ENCODE measurements around the gene DCLK2. TPM values are rescaled to one million over a fixed set of nuclear protein-coding genes. Genes with fewer than 3 reads are reported as not detected.
"Not testable (repeated sequence)": the region's sequence is repeated elsewhere in the genome, so short reads cannot be mapped to it uniquely, and the experiment has no call there.

DCLK2 gene
- total RNA-seq, 1 donor from 2014 or later, result 0.21 TPM

GRCh38 chr4:150145946-150146340 lies 67.7 kb downstream of the DCLK2 start:
- intact Hi-C loops (cut with micrococcal nuclease), result no loop called here
- no peaks in the 10 kb centered on the region for H3K36me3 Mint-ChIP-seq (ENCODE audit: low read depth)
- no peak overlapping the region for H3K4me3 Mint-ChIP-seq (ENCODE audit: low read depth)
- DNase-seq (ENCODE audit: low spot score), result no peak
- H3K9me3 Mint-ChIP-seq, result peaks cover 9% of the 10 kb centered on the region
- H3K27me3 Mint-ChIP-seq (ENCODE audit: low read depth), result peaks cover 2% of the 10 kb centered on the region
- H3K27ac Mint-ChIP-seq, result no peak overlapping the region
- H3K4me1 Mint-ChIP-seq (ENCODE audit: low read depth), result peaks cover 2% of the 10 kb centered on the region

- no peak overlapping the region for H3K27ac Mint-ChIP-seq
- intact Hi-C loops (cut with micrococcal nuclease), result no loop called here
- no peaks in the 10 kb centered on the region for H3K4me1 Mint-ChIP-seq (ENCODE audit: low read depth)
- no peaks in the 10 kb centered on the region for H3K9me3 Mint-ChIP-seq
- peaks cover 2% of the 10 kb centered on the region for H3K27me3 Mint-ChIP-seq (ENCODE audit: low read depth)
- H3K4me3 Mint-ChIP-seq (ENCODE audit: low read depth), result no peak overlapping the region
- no peaks in the 10 kb centered on the region for H3K36me3 Mint-ChIP-seq (ENCODE audit: low read depth)
- no peak for DNase-seq (ENCODE audit: low spot score)
Observed at GRCh38 chr4:150149381-150149780, 71.1 kb downstream of the DCLK2 start.

- intact Hi-C loops (cut with micrococcal nuclease), result no loop called here
- Mint-ChIP-seq H3K4me1 (ENCODE audit: low read depth) (no peaks in the 10 kb centered on the region), H3K9me3 (no peaks in the 10 kb centered on the region), H3K4me3 (ENCODE audit: low read depth) (no peak overlapping the region), H3K27me3 (ENCODE audit: low read depth) (no peaks in the 10 kb centered on the region), H3K36me3 (ENCODE audit: low read depth) (no peaks in the 10 kb centered on the region), H3K27ac (no peak overlapping the region)
- no peak for DNase-seq (ENCODE audit: low spot score)
Observed at GRCh38 chr4:150150629-150151062, 72.4 kb downstream of the DCLK2 start.

GRCh38 chr4:150152766-150153165 lies 74.5 kb downstream of the DCLK2 start:
- Mint-ChIP-seq H3K27ac (no peak overlapping the region), H3K4me3 (ENCODE audit: low read depth) (no peak overlapping the region), H3K4me1 (ENCODE audit: low read depth) (no peaks in the 10 kb centered on the region), H3K27me3 (ENCODE audit: low read depth) (no peaks in the 10 kb centered on the region), H3K9me3 (no peaks in the 10 kb centered on the region), H3K36me3 (ENCODE audit: low read depth) (no peaks in the 10 kb centered on the region)
- no peak for DNase-seq (ENCODE audit: low spot score)
- intact Hi-C loops (cut with micrococcal nuclease), result no loop called here

- no peaks in the 10 kb centered on the region for H3K4me1 Mint-ChIP-seq (ENCODE audit: low read depth)
- no peak for DNase-seq (ENCODE audit: low spot score)
- H3K4me3 Mint-ChIP-seq (ENCODE audit: low read depth), result no peak overlapping the region
- H3K27ac Mint-ChIP-seq, result no peak overlapping the region
- H3K36me3 Mint-ChIP-seq (ENCODE audit: low read depth), result no peaks in the 10 kb centered on the region
- intact Hi-C loops (cut with micrococcal nuclease), result no loop called here
- H3K27me3 Mint-ChIP-seq (ENCODE audit: low read depth), result no peaks in the 10 kb centered on the region
- no peaks in the 10 kb centered on the region for H3K9me3 Mint-ChIP-seq
Observed at GRCh38 chr4:150155391-150155790, 77.1 kb downstream of the DCLK2 start.

GRCh38 chr4:150156543-150156942 lies 78.3 kb downstream of the DCLK2 start:
- intact Hi-C loops (cut with micrococcal nuclease), result no loop called here
- Mint-ChIP-seq H3K27ac (no peak overlapping the region), H3K27me3 (ENCODE audit: low read depth) (no peaks in the 10 kb centered on the region), H3K4me1 (ENCODE audit: low read depth) (no peaks in the 10 kb centered on the region), H3K4me3 (ENCODE audit: low read depth) (no peak overlapping the region), H3K36me3 (ENCODE audit: low read depth) (no peaks in the 10 kb centered on the region), H3K9me3 (no peaks in the 10 kb centered on the region)
- DNase-seq (ENCODE audit: low spot score), result no peak

- H3K4me3 Mint-ChIP-seq (ENCODE audit: low read depth), result no peak overlapping the region
- no peaks in the 10 kb centered on the region for H3K4me1 Mint-ChIP-seq (ENCODE audit: low read depth)
Observed at GRCh38 chr4:150158041-150158440, 79.8 kb downstream of the DCLK2 start.

GRCh38 chr4:150160473-150160872 lies 82.2 kb downstream of the DCLK2 start:
- Mint-ChIP-seq H3K9me3 (no peaks in the 10 kb centered on the region), H3K27me3 (ENCODE audit: low read depth) (no peaks in the 10 kb centered on the region), H3K4me3 (ENCODE audit: low read depth) (no peak overlapping the region), H3K36me3 (ENCODE audit: low read depth) (no peaks in the 10 kb centered on the region), H3K4me1 (ENCODE audit: low read depth) (no peaks in the 10 kb centered on the region), H3K27ac (no peak overlapping the region)
- DNase-seq (ENCODE audit: low spot score), result no peak
- intact Hi-C loops (cut with micrococcal nuclease), result no loop called here

More at GRCh38 chr4:150158041-150158440, 79.8 kb downstream of the DCLK2 start:
- Mint-ChIP-seq H3K36me3 (ENCODE audit: low read depth) (no peaks in the 10 kb centered on the region), H3K9me3 (no peaks in the 10 kb centered on the region), H3K27ac (no peak overlapping the region), H3K27me3 (ENCODE audit: low read depth) (no peaks in the 10 kb centered on the region)
- intact Hi-C loops (cut with micrococcal nuclease), result no loop called here
- DNase-seq (ENCODE audit: low spot score), result no peak

GRCh38 chr4:150161109-150161508 lies 82.9 kb downstream of the DCLK2 start:
- no peak for DNase-seq (ENCODE audit: low spot score)
- H3K4me1 Mint-ChIP-seq (ENCODE audit: low read depth), result no peaks in the 10 kb centered on the region
- H3K27me3 Mint-ChIP-seq (ENCODE audit: low read depth), result no peaks in the 10 kb centered on the region
- no peaks in the 10 kb centered on the region for H3K36me3 Mint-ChIP-seq (ENCODE audit: low read depth)
- no peak overlapping the region for H3K27ac Mint-ChIP-seq
- no peaks in the 10 kb centered on the region for H3K9me3 Mint-ChIP-seq
- intact Hi-C loops (cut with micrococcal nuclease), result no loop called here
- no peak overlapping the region for H3K4me3 Mint-ChIP-seq (ENCODE audit: low read depth)

GRCh38 chr4:150162020-150162419 lies 83.8 kb downstream of the DCLK2 start:
- H3K36me3 Mint-ChIP-seq (ENCODE audit: low read depth); H3K27me3 Mint-ChIP-seq (ENCODE audit: low read depth); H3K27ac Mint-ChIP-seq; intact Hi-C loops (cut with micrococcal nuclease); H3K9me3 Mint-ChIP-seq; H3K4me3 Mint-ChIP-seq (ENCODE audit: low read depth); DNase-seq (ENCODE audit: low spot score); H3K4me1 Mint-ChIP-seq (ENCODE audit: low read depth): not testable (repeated sequence)

- Mint-ChIP-seq H3K27ac (no peak overlapping the region), H3K9me3 (no peaks in the 10 kb centered on the region), H3K27me3 (ENCODE audit: low read depth) (no peaks in the 10 kb centered on the region), H3K4me3 (ENCODE audit: low read depth) (no peak overlapping the region), H3K4me1 (ENCODE audit: low read depth) (no peaks in the 10 kb centered on the region), H3K36me3 (ENCODE audit: low read depth) (no peaks in the 10 kb centered on the region)
- intact Hi-C loops (cut with micrococcal nuclease), result no loop called here
- no peak for DNase-seq (ENCODE audit: low spot score)
Observed at GRCh38 chr4:150164055-150164454, 85.8 kb downstream of the DCLK2 start.

- H3K27me3 Mint-ChIP-seq (ENCODE audit: low read depth), result no peaks in the 10 kb centered on the region
- H3K27ac Mint-ChIP-seq, result no peak overlapping the region
- intact Hi-C loops (cut with micrococcal nuclease), result no loop called here
Observed at GRCh38 chr4:150164956-150165629, 86.8 kb downstream of the DCLK2 start.

GRCh38 chr4:150167054-150167453 lies 88.8 kb downstream of the DCLK2 start:
- H3K9me3 Mint-ChIP-seq, result no peaks in the 10 kb centered on the region
- no peaks in the 10 kb centered on the region for H3K4me1 Mint-ChIP-seq (ENCODE audit: low read depth)
- no peak overlapping the region for H3K4me3 Mint-ChIP-seq (ENCODE audit: low read depth)
- H3K36me3 Mint-ChIP-seq (ENCODE audit: low read depth), result no peaks in the 10 kb centered on the region
- DNase-seq (ENCODE audit: low spot score), result no peak
- intact Hi-C loops (cut with micrococcal nuclease), result no loop called here
- H3K27ac Mint-ChIP-seq, result no peak overlapping the region
- no peaks in the 10 kb centered on the region for H3K27me3 Mint-ChIP-seq (ENCODE audit: low read depth)

More at GRCh38 chr4:150164956-150165629, 86.8 kb downstream of the DCLK2 start:
- Mint-ChIP-seq H3K4me1 (ENCODE audit: low read depth) (no peaks in the 10 kb centered on the region), H3K9me3 (no peaks in the 10 kb centered on the region), H3K4me3 (ENCODE audit: low read depth) (no peak overlapping the region), H3K36me3 (ENCODE audit: low read depth) (no peaks in the 10 kb centered on the region)
- DNase-seq (ENCODE audit: low spot score), result no peak

- H3K4me1 Mint-ChIP-seq (ENCODE audit: low read depth), result no peaks in the 10 kb centered on the region
- no peaks in the 10 kb centered on the region for H3K36me3 Mint-ChIP-seq (ENCODE audit: low read depth)
- no peak overlapping the region for H3K4me3 Mint-ChIP-seq (ENCODE audit: low read depth)
- intact Hi-C loops (cut with micrococcal nuclease), result no loop called here
- H3K27ac Mint-ChIP-seq, result no peak overlapping the region
- no peak for DNase-seq (ENCODE audit: low spot score)
- H3K9me3 Mint-ChIP-seq, result no peaks in the 10 kb centered on the region
- peaks cover 4% of the 10 kb centered on the region for H3K27me3 Mint-ChIP-seq (ENCODE audit: low read depth)
Observed at GRCh38 chr4:150173432-150173861, 95.2 kb downstream of the DCLK2 start.

Measured in activated T-helper 2 cell treated with anti-CD3 and anti-CD28 coated beads, Interferon-gamma antibody, Interleukin-2, Interleukin-4, amounts not matched to agents 10 μg/mL and 5 μg/mL and 100 μg/mL, durations not matched to agents 14 hours and 24 hours and 36 hours (primary cell).